HG02759 (cell line): Measurements from ENCODE around the gene GPR157.
A peak's percentile ranks its signal among the peaks of the same experiment; 100 is the strongest.
"Not testable (repeated sequence)": the region's sequence is repeated elsewhere in the genome, so short reads cannot be mapped to it uniquely, and the experiment has no call there.

Experiments
- ATAC-seq: cut with Tn5 transposase; IDR thresholded peaks from one replicate; pipeline ENCODE4 v1.9.1; 2021; ENCODE audit warnings: mild to moderate bottlenecking, moderate library complexity; ENCODE audit not compliant: unreplicated experiment

Gene GPR157

GRCh38 chr1:9146156-9146555 is 17.3 kb upstream of the GPR157 start:
- no peak for ATAC-seq

- no peak for ATAC-seq
Observed at GRCh38 chr1:9145714-9146113, 16.8 kb upstream of the GPR157 start.

- ATAC-seq: no peak
Observed at GRCh38 chr1:9145021-9145668, 16.2 kb upstream of the GPR157 start.

- ATAC-seq: not testable (repeated sequence)
Observed at GRCh38 chr1:9144494-9144893, 15.6 kb upstream of the GPR157 start.

- ATAC-seq: no peak
Observed at GRCh38 chr1:9143250-9143649, 14.3 kb upstream of the GPR157 start.

GRCh38 chr1:9139930-9140329 is 11.0 kb upstream of the GPR157 start:
- ATAC-seq: no peak

- ATAC-seq: no peak
Observed at GRCh38 chr1:9136932-9137331, 8.0 kb upstream of the GPR157 start.

- no peak for ATAC-seq
Observed at GRCh38 chr1:9135073-9135836, 6.4 kb upstream of the GPR157 start.

GRCh38 chr1:9133870-9134585 is 5.1 kb upstream of the GPR157 start:
- ATAC-seq: no peak

- peak; percentile 74 for ATAC-seq
Observed at GRCh38 chr1:9129266-9130041, 552 bp upstream of the GPR157 start.

- ATAC-seq: no peak
Observed at GRCh38 chr1:9128166-9128519, 759 bp downstream of the GPR157 start.

- no peak for ATAC-seq
Observed at GRCh38 chr1:9127395-9128165, 1.3 kb downstream of the GPR157 start.

- no peak for ATAC-seq
Observed at GRCh38 chr1:9126511-9126910, 2.4 kb downstream of the GPR157 start.

- not testable (repeated sequence) for ATAC-seq
Observed at GRCh38 chr1:9125847-9126246, 3.1 kb downstream of the GPR157 start.

GRCh38 chr1:9125325-9125724 is 3.6 kb downstream of the GPR157 start:
- no peak for ATAC-seq

GRCh38 chr1:9124389-9124788 is 4.5 kb downstream of the GPR157 start:
- not testable (repeated sequence) for ATAC-seq

GRCh38 chr1:9123665-9124064 is 5.2 kb downstream of the GPR157 start:
- not testable (repeated sequence) for ATAC-seq

- peak; percentile 69 for ATAC-seq
Observed at GRCh38 chr1:9121496-9122409, 7.1 kb downstream of the GPR157 start.

- ATAC-seq: no peak
Observed at GRCh38 chr1:9120312-9120958, 8.5 kb downstream of the GPR157 start.
